Endothelial cell of umbilical vein (primary cell): Measurements from ENCODE around the gene TREH. TPM values are rescaled to one million over a fixed set of nuclear protein-coding genes. Genes with fewer than 3 reads are reported as not detected.
"Not testable (repeated sequence)": the region's sequence is repeated elsewhere in the genome, so short reads cannot be mapped to it uniquely, and the experiment has no call there.

Source experiments
- BruUV-seq: library from RNA; stranded (reverse); fragments of 400-500 nt; replicated peaks from 2 replicates; lab custom pipeline; 2021; lab: Mats Ljungman, UMichigan
- CTCF ChIA-PET: fragments of 300-600, 350-600 bp; sonication (Branson Sonifier 250); formaldehyde crosslinking; loops from one replicate; lab custom pipeline; 2021; ENCODE audit warnings: antibody characterized with exemption, inconsistent platforms; lab: Charles Lee
- POLR2A ChIA-PET: fragments of 300-600, 350-600 bp; sonication (Branson Sonifier 250); formaldehyde crosslinking; loops from one replicate; lab custom pipeline; 2021; ENCODE audit warnings: antibody characterized with exemption, inconsistent platforms; lab: Charles Lee
- DNase-seq: peaks from one replicate; pipeline ENCODE4 v3.0.0-alpha.2; 2011; ENCODE audit warnings: low read depth, low spot score
- FAIRE-seq: peaks from 2 replicates; lab custom pipeline; 2011; peaks lifted over from hg19 to GRCh38; lab: Jason Lieb, UNC
- H2AFZ ChIP-seq: 2 replicates; pipeline ENCODE4 v1.6.0; 2012; ENCODE audit warnings: low read depth, low read length, control low read depth, inconsistent platforms
- H3K27ac ChIP-seq: 2 replicates; pipeline ENCODE4 v1.5.1; 2011; ENCODE audit warnings: low read depth, mild to moderate bottlenecking, control low read depth, low read length, moderate library complexity; ENCODE audit not compliant: insufficient read depth
- H3K27me3 ChIP-seq, 2 experiments: 2 replicates each; pipeline versions ENCODE4 v1.6.0 to v1.6.1; 2011; ENCODE audit warnings: low read length in 2 of 2, mixed read lengths in 1 of 2; ENCODE audit not compliant: control insufficient read depth in 2 of 2, insufficient read depth in 2 of 2
- H3K36me3 ChIP-seq, 2 experiments: 2 replicates in 1 of 2; 3 replicates in 1 of 2; pipeline ENCODE4 v1.5.1; 2011; ENCODE audit warnings: low read length in 2 of 2, mild to moderate bottlenecking in 1 of 2, moderate library complexity in 1 of 2; ENCODE audit not compliant: control insufficient read depth in 2 of 2, insufficient read depth in 2 of 2; ENCODE audit errors: extremely low read depth in 1 of 2
- H3K4me1 ChIP-seq: 3 replicates; pipeline ENCODE4 v1.5.1; 2011; ENCODE audit warnings: mild to moderate bottlenecking, low read length; ENCODE audit not compliant: control insufficient read depth, insufficient read depth; ENCODE audit errors: extremely low read depth
- H3K4me2 ChIP-seq: 2 replicates; pipeline ENCODE4 v1.6.1; 2011; ENCODE audit warnings: low read length, control low read depth, mixed read lengths; ENCODE audit not compliant: insufficient read depth
- H3K4me3 ChIP-seq, 3 experiments: fragments of 200-600 bp in 1 of 3; sonication (generic), shearing (Covaris generic) in 1 of 3; replicated peaks in 1 of 3; 2 replicates each; pipeline ENCODE4 v1.5.1; 2011 to 2016; ENCODE audit warnings: control low read depth in 3 of 3, low read length in 3 of 3, mild to moderate bottlenecking in 2 of 3, inconsistent platforms in 1 of 3, low read depth in 1 of 3, moderate library complexity in 1 of 3; ENCODE audit not compliant: insufficient read depth in 1 of 3
- H3K79me2 ChIP-seq: 2 replicates; pipeline ENCODE4 v1.6.0; 2012; ENCODE audit warnings: low read length, inconsistent platforms; ENCODE audit not compliant: control insufficient read depth, insufficient read depth
- H3K9ac ChIP-seq: replicated peaks from 2 replicates; pipeline ENCODE3; 2011; ENCODE audit warnings: low read length, control low read depth; ENCODE audit not compliant: insufficient read depth; ENCODE audit errors: extremely low read depth
- H3K9me1 ChIP-seq: replicated peaks from 3 replicates; pipeline ENCODE4 v1.6.0; 2011; ENCODE audit warnings: mild to moderate bottlenecking, low read length; ENCODE audit not compliant: control insufficient read depth, insufficient read depth; ENCODE audit errors: extremely low read depth
- H3K9me3 ChIP-seq: replicated peaks from 2 replicates; pipeline ENCODE4 v1.5.1; 2012; ENCODE audit warnings: low read length, inconsistent platforms; ENCODE audit not compliant: control insufficient read depth, insufficient read depth
- H4K20me1 ChIP-seq: replicated peaks from 2 replicates; pipeline ENCODE3; 2011; ENCODE audit warnings: mild to moderate bottlenecking, low read length; ENCODE audit not compliant: control insufficient read depth, insufficient read depth; ENCODE audit errors: extremely low read depth
- JUN ChIP-seq: IDR thresholded peaks from 2 replicates; pipeline ENCODE4 v1.6.1; 2011; ENCODE audit warnings: borderline replicate concordance, low read depth; ENCODE audit not compliant: insufficient read length, insufficient read depth
- dilution Hi-C: fragments of 300-500 bp; cut with MboI; formaldehyde crosslinking; loops from one replicate; pipeline ENCODE4 v1.15.0; 2019; ENCODE audit warnings: low sequenced_read_pairs; ENCODE audit not compliant: extremely low pct_ligation_motif_present
- intact Hi-C: fragments of 100-400 bp; cut with micrococcal nuclease; formaldehyde crosslinking; loops from one replicate; pipeline ENCODE4 v1.10.0; 2022
- polyA plus RNA-seq, 4 experiments: library from polyadenylated mRNA; depleted of rRNA in 3 of 4; stranded (reverse) in 3 of 4; unstranded in 1 of 4; fragments of >200 nt; gene quantifications; 2 replicates each; pipeline versions ENCODE4 v1.2.1 to v1.2.3, GENCODE V29; 2011 to 2012; ENCODE audit warnings: missing spikeins in 1 of 4
- total RNA-seq: library from RNA; stranded (reverse); gene quantifications from 2 replicates; pipeline ENCODE4 v1.2.3, GENCODE V29; 2021
- TF ChIP-seq, protein P1 (sequence below), 2 donors: IDR thresholded peaks; 1 replicate in 1 of 2; 2 replicates in 1 of 2; pipeline ENCODE4 v1.5.1; 2011; ENCODE audit warnings: low read length in 2 of 2, mild to moderate bottlenecking in 2 of 2, moderate library complexity in 2 of 2, control low read depth in 1 of 2, inconsistent platforms in 1 of 2, low read depth in 1 of 2; ENCODE audit not compliant: insufficient read depth in 1 of 2; ENCODE audit errors: extremely low read depth in 1 of 2
- TF ChIP-seq, protein P2 (sequence below): IDR thresholded peaks from 2 replicates; pipeline ENCODE4 v1.6.1; 2011; ENCODE audit not compliant: insufficient read depth, insufficient read length

The TREH gene
- total and polyA plus RNA-seq, 2 donors (not counting 3 experiments of a cell fraction or from before 2014, with no cell fraction given), result not detected

DNA sequence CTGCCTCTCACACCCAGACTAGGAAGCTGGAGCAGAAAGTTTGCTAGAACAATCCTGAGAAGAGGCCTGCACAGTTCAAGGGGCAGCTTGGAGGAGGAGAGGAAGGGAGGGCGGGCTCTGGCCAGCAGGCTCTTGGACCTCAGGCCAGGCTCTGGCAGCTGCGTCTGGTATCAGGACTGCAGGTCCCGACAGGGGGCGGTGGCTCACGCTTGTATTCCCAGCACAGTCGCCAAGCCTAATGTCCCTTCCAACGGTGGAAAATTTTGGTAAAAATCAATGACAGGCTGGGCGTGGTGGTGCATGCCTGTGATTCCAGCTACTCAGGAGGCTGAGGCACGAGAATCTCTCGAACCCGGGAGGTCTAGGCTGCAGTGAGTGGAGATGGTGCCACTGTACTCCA lies 542 bp downstream of the TREH start:
- H4K20me1 ChIP-seq, H3K9me3 ChIP-seq, intact Hi-C loops, H3K27me3 ChIP-seq, H3K9ac ChIP-seq, H3K9me1 ChIP-seq, H3K4me2 ChIP-seq, H3K4me3 ChIP-seq, H2AFZ ChIP-seq, H3K27ac ChIP-seq, DNase-seq, H3K4me1 ChIP-seq, H3K36me3 ChIP-seq, POLR2A ChIA-PET, H3K79me2 ChIP-seq, dilution Hi-C loops, BruUV-seq: not testable (repeated sequence)
- FAIRE-seq, result peak; percentile 38
- CTCF ChIA-PET, result interaction anchor here (0.7 to 0.9 kb wide), 2 partner anchors 10 to 18 kb away, joined by 3 to 4 read pairs; no protein-coding TSS in a partner anchor
- TF ChIP-seq, protein P1, sequence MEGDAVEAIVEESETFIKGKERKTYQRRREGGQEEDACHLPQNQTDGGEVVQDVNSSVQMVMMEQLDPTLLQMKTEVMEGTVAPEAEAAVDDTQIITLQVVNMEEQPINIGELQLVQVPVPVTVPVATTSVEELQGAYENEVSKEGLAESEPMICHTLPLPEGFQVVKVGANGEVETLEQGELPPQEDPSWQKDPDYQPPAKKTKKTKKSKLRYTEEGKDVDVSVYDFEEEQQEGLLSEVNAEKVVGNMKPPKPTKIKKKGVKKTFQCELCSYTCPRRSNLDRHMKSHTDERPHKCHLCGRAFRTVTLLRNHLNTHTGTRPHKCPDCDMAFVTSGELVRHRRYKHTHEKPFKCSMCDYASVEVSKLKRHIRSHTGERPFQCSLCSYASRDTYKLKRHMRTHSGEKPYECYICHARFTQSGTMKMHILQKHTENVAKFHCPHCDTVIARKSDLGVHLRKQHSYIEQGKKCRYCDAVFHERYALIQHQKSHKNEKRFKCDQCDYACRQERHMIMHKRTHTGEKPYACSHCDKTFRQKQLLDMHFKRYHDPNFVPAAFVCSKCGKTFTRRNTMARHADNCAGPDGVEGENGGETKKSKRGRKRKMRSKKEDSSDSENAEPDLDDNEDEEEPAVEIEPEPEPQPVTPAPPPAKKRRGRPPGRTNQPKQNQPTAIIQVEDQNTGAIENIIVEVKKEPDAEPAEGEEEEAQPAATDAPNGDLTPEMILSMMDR (IDR thresholded peaks at IDR 0.05; ENCODE audit: extremely low read depth in 1 of 2, insufficient read depth in 1 of 2, low read depth in 1 of 2, low read length in 2 of 2), result peak in 1 of 2 donors; percentile 52

DNA sequence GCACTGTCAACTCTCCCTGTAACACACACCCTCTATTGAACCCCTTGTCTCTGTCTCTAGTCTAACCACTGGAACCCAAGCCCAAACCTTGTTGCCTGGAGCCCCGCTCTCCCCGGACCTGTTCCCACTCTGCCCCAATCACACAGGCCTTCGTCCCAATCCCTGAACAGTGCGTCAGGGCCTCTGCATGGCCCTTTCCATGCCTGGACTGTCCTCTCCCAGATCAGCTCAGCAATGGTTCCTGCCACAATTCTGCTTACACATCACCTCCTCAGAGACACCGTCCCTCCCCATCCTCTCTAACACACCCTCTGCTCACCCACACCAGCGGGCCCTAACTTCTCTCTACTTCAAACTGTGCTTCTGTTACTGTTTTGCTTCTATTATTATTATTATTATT lies 1.5 kb downstream of the TREH start:
- Histone ChIP-seq H3K9me3 (no peaks in the 10 kb centered on the region), H4K20me1 (no peaks in the 10 kb centered on the region), H3K9me1 (no peaks in the 10 kb centered on the region), H3K27ac (no peak overlapping the region), H3K4me1 (no peaks in the 10 kb centered on the region), H3K4me2 (no peak overlapping the region), H3K36me3 (no peaks in the 10 kb centered on the region), H3K79me2 (no peaks in the 10 kb centered on the region), H3K9ac (no peak overlapping the region), H3K4me3 (no peak overlapping the region), H3K27me3 (peaks cover 4 to 10% of the 10 kb centered on the region in 2 experiments), H2AFZ (no peak overlapping the region)
- no peak for DNase-seq
- no peak for FAIRE-seq
- intact Hi-C loops (no loop called here), dilution Hi-C loops (no loop called here)
- ChIA-PET CTCF (no interaction called here), POLR2A (no interaction called here)
- TF ChIP-seq, protein P1 (IDR thresholded peaks at IDR 0.05; ENCODE audit: extremely low read depth in 1 of 2, insufficient read depth in 1 of 2, low read depth in 1 of 2, low read length in 2 of 2), result no peak
- no peak for TF ChIP-seq JUN
- TF ChIP-seq, protein P2, sequence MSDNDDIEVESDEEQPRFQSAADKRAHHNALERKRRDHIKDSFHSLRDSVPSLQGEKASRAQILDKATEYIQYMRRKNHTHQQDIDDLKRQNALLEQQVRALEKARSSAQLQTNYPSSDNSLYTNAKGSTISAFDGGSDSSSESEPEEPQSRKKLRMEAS, result no peak
- BruUV-seq, result no TSS peak
